Stimulated activated naive CD8-positive, alpha-beta T cell treated with anti-CD3 and anti-CD28 coated beads, Interleukin-15, amount 100 ng/mL, for 72 hours (primary cell): ENCODE results near the gene RPTOR.
A peak's percentile ranks its signal among the peaks of the same experiment; 100 is the strongest.

Experiments used
- ATAC-seq: fragments of 150-1000 bp; cut with Tn5 transposase; 2 replicates; pipeline ENCODE4 v1.10.0; 2021; ENCODE audit warnings: mild to moderate bottlenecking, moderate library complexity
- DNase-seq, 2 donors: peaks; one replicate each; pipeline ENCODE4 v3.0.0; 2021 to 2022
- H3K27ac Mint-ChIP-seq, 2 donors: one replicate each; pipeline ENCODE4 v1.8.0; 2022; ENCODE audit warnings: mild to moderate bottlenecking in 2 of 2, mixed read lengths in 2 of 2, moderate library complexity in 2 of 2
- H3K27me3 Mint-ChIP-seq: one replicate; pipeline ENCODE4 v1.8.0; 2022; ENCODE audit warnings: mixed read lengths
- H3K4me1 Mint-ChIP-seq: one replicate; pipeline ENCODE4 v1.8.0; 2022; ENCODE audit warnings: mild to moderate bottlenecking, mixed read lengths
- H3K4me3 Mint-ChIP-seq, 2 donors: one replicate each; pipeline ENCODE4 v1.8.0; 2022; ENCODE audit warnings: mild to moderate bottlenecking in 2 of 2, mixed read lengths in 2 of 2, moderate library complexity in 1 of 2
- H3K9me3 Mint-ChIP-seq, 2 donors: one replicate each; pipeline ENCODE4 v1.8.0; 2022; ENCODE audit warnings: mixed read lengths in 2 of 2

RPTOR gene

GRCh38 chr17:80853076-80853475, 308.4 kb downstream of the RPTOR start:
- Mint-ChIP-seq H3K9me3 (no peaks in the 10 kb centered on the region), H3K27me3 (no peaks in the 10 kb centered on the region), H3K27ac (peak overlapping the region in 1 of 2 donors; percentile 76), H3K4me1 (peaks cover 95% of the 10 kb centered on the region), H3K4me3 (no peak overlapping the region)
- ATAC-seq (no peak), DNase-seq (no peak)

- Mint-ChIP-seq H3K27ac (peak overlapping the region in 1 of 2 donors; percentile 54), H3K4me3 (no peak overlapping the region), H3K4me1 (peaks cover 95% of the 10 kb centered on the region), H3K9me3 (no peaks in the 10 kb centered on the region), H3K27me3 (no peaks in the 10 kb centered on the region)
- ATAC-seq = no peak
- DNase-seq = no peak
These were observed 309.6 kb downstream of the RPTOR start for GRCh38 chr17:80854220-80854619.

DNA sequence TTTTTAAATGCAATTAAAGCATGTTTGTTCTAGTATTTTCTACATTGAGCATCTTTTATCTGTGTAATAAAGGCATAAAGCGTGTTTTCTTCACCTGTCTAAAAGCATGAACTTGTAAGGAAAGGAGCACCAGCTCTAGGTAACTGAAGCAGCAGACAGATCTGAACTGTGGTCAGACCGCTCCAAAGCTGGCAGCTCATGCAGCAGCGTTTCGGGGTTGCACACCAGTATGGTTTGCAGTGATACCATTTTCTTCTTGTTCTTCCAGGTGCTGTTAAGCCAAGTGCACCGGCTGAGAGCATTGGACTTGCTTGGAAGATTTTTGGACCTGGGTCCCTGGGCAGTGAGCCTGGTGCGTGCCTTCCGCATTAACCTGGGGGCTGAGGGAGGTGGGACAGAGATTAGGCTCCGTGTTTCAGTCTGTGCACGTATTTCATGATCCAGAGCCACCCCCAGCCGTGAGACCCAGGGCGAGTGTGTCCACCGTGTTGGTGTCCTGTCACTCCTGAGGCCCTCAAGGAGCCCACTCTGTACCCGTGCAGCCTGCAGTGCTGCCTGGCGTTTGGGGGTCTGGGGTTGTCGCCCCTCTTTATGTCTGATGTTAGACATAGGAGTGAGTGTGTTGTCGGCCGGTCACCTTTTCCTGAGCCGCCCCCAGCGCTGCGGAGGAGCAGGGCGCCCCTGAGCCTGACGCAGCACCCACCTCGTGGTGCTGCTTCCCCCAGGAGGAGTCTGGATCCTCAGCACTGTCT, 310.7 kb downstream of the RPTOR start:
- DNase-seq = no peak
- no peaks in the 10 kb centered on the region for H3K9me3 Mint-ChIP-seq
- H3K27me3 Mint-ChIP-seq = no peaks in the 10 kb centered on the region
- peak overlapping the region; percentile 42 to 56 for H3K4me3 Mint-ChIP-seq
- ATAC-seq = no peak
- H3K27ac Mint-ChIP-seq = peak overlapping the region; percentile 98 to 100
- H3K4me1 Mint-ChIP-seq = peaks cover 95% of the 10 kb centered on the region

- H3K4me3 Mint-ChIP-seq = peak overlapping the region; percentile 62 to 72
- no peaks in the 10 kb centered on the region for H3K27me3 Mint-ChIP-seq
- H3K9me3 Mint-ChIP-seq = no peaks in the 10 kb centered on the region
- peak overlapping the region; percentile 98 to 100 for H3K27ac Mint-ChIP-seq
- DNase-seq (peak; percentile 81 to 93), ATAC-seq (peak; percentile 100)
- H3K4me1 Mint-ChIP-seq = peaks cover 95% of the 10 kb centered on the region
These were observed 311.6 kb downstream of the RPTOR start for GRCh38 chr17:80855948-80856862.

- Mint-ChIP-seq H3K4me3 (peak overlapping the region; percentile 62 to 72), H3K27me3 (no peaks in the 10 kb centered on the region), H3K4me1 (peaks cover 95% of the 10 kb centered on the region), H3K9me3 (no peaks in the 10 kb centered on the region), H3K27ac (peak overlapping the region; percentile 98 to 100)
- DNase-seq (peak; percentile 25 to 30), ATAC-seq (peak; percentile 49)
These were observed 312.5 kb downstream of the RPTOR start for GRCh38 chr17:80856863-80857755.

DNA sequence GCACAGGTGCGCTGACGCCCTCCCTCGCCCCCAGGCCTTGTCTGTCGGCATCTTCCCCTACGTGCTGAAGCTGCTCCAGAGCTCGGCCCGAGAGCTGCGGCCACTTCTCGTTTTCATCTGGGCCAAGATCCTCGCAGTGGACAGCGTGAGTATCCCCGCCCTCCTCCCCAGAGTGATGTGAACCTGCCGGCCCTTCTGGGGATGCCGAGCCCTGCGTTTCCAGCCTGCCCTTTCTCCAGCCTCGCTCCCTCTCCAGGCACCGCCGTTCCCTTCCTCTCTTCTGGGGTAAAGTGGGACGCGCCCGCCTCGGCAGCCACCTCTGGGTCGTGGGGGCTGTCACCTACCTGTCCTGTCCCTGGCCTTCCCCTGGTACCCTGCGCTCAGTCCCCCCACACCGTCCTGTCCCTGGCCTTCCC, 313.1 kb downstream of the RPTOR start:
- DNase-seq = no peak
- Mint-ChIP-seq H3K9me3 (peaks cover 0 to 5% of the 10 kb centered on the region in 2 donors), H3K27me3 (no peaks in the 10 kb centered on the region), H3K27ac (peak overlapping the region; percentile 98 to 100), H3K4me1 (peaks cover 95% of the 10 kb centered on the region), H3K4me3 (peak overlapping the region; percentile 54 to 57)
- no peak for ATAC-seq

- peak overlapping the region; percentile 54 to 57 for H3K4me3 Mint-ChIP-seq
These were observed 313.8 kb downstream of the RPTOR start for GRCh38 chr17:80858301-80859001.

DNA sequence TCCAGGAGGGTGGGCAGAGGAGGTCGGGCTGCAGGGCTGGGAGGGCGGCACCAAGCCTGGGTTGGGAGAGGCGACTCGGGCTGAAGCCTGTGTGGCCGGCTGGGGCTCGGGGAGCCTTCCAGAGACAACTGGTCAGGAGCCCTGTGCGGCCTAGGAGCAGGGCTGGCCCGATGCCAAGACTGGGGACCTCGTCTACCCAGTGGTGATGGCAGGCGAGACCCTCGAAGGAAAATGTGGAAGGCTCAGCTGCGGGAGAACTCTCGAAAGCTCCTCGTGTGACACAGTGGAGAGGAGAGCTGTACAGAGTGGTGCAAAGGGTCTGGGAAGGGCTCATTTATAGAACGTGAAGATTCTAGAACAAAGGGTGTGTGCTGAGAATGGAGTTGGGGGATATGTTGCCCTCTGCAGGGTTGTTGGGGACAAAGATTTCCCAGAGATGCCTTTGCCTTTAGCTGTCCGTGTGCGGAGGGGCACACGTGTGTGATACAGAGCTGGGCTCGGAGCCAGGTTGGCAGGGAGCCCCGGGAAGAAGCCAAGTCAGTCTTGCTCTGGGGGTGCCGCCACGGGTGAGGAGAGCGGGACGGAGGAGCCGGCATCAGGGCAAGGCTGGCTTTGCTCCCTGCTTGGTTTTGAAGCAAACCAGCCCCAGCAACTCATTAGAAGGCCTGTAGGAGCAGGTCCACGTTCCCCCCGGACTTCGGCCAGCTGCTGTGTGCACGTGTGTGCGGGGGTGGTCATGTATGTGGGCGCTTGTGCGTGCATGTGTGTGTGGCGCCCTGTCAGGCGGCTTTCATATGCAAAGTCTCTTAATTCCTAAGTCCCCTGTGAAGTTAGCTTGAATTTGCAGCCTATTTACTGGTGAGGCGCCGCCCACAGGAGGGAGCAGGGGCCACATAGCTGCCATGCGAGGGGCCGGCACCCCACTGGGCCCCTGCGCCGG, 314.6 kb downstream of the RPTOR start:
- Mint-ChIP-seq H3K4me1 (peaks cover 100% of the 10 kb centered on the region), H3K27ac (peak overlapping the region; percentile 98 to 100), H3K9me3 (peaks cover 13 to 19% of the 10 kb centered on the region in 2 donors), H3K27me3 (no peaks in the 10 kb centered on the region), H3K4me3 (peak overlapping the region; percentile 9 to 62)
- no peak for ATAC-seq
- DNase-seq = no peak

More at GRCh38 chr17:80858301-80859001, 313.8 kb downstream of the RPTOR start:
- DNase-seq (no peak), ATAC-seq (no peak)
- peaks cover 4 to 12% of the 10 kb centered on the region in 2 donors for H3K9me3 Mint-ChIP-seq
- peaks cover 95% of the 10 kb centered on the region for H3K4me1 Mint-ChIP-seq
- no peaks in the 10 kb centered on the region for H3K27me3 Mint-ChIP-seq
- H3K27ac Mint-ChIP-seq = peak overlapping the region; percentile 98 to 100

GRCh38 chr17:80860101-80860671, 315.5 kb downstream of the RPTOR start:
- ATAC-seq (no peak), DNase-seq (no peak)
- peaks cover 15 to 22% of the 10 kb centered on the region in 2 donors for H3K9me3 Mint-ChIP-seq
- no peaks in the 10 kb centered on the region for H3K27me3 Mint-ChIP-seq
- H3K4me1 Mint-ChIP-seq = peaks cover 96% of the 10 kb centered on the region
- peak overlapping the region; percentile 86 to 89 for H3K27ac Mint-ChIP-seq
- no peak overlapping the region for H3K4me3 Mint-ChIP-seq

GRCh38 chr17:80860703-80861417, 316.2 kb downstream of the RPTOR start:
- Mint-ChIP-seq H3K27ac (peak overlapping the region; percentile 89 to 94), H3K9me3 (peaks cover 15 to 22% of the 10 kb centered on the region in 2 donors), H3K27me3 (no peaks in the 10 kb centered on the region), H3K4me3 (peak overlapping the region; percentile 66 to 69), H3K4me1 (peaks cover 96% of the 10 kb centered on the region)
- ATAC-seq = no peak
- no peak for DNase-seq

- Mint-ChIP-seq H3K27ac (peak overlapping the region; percentile 89 to 94), H3K4me1 (peaks cover 94% of the 10 kb centered on the region), H3K9me3 (peaks cover 15 to 22% of the 10 kb centered on the region in 2 donors), H3K4me3 (peak overlapping the region; percentile 66 to 69), H3K27me3 (no peaks in the 10 kb centered on the region)
- ATAC-seq = no peak
- no peak for DNase-seq
These were observed 316.8 kb downstream of the RPTOR start for GRCh38 chr17:80861418-80861815.

DNA sequence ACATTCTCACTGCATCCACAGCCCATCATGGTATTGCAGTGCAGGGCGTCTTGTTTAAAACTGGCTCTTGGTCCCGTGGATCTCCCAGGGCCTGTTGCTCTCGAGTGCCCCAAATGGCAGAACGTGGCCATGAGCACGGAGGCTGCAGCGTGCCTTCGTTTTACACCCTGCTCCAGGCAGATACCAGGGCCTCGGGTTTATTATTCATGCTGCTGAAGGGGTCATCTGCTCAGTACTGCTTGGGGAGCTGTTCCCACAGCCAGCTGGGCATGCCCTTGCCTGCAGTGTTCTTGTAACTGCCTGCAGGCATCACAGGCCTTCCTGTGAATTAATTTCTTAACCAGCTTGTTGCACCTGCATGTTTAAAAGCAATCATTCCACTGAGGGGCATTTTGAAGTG, 317.3 kb downstream of the RPTOR start:
- H3K4me1 Mint-ChIP-seq = peaks cover 91% of the 10 kb centered on the region
- no peaks in the 10 kb centered on the region for H3K27me3 Mint-ChIP-seq
- DNase-seq (peak; percentile 49 to 56), ATAC-seq (peak; percentile 67)
- peak overlapping the region; percentile 60 to 89 for H3K27ac Mint-ChIP-seq
- H3K9me3 Mint-ChIP-seq = peaks cover 15 to 22% of the 10 kb centered on the region in 2 donors
- H3K4me3 Mint-ChIP-seq = peak overlapping the region in 1 of 2 donors; percentile 66

DNA sequence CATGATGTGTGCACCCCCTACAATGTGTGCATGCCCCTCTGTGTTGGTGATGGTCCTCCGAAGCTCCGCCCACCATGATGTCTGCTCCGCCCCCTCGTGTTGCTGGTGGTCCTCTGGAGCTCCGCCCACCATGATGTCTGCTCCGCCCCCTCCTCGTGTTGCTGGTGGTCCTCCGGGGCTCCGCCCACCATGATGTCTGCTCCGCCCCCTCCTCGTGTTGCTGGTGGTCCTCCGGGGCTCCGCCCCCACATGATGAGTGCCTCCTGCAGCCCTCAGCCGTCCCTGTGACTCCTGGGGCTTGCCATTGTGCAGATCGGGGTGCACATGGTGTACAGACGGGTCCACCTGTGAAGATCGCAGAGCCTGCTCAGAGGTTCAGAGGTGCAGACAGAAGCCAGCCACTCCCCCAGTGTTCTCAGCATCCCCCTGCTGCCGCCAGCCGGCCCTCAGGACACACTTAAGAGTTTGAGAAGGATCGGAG, 317.9 kb downstream of the RPTOR start:
- no peak overlapping the region for H3K4me3 Mint-ChIP-seq
- DNase-seq = no peak
- H3K9me3 Mint-ChIP-seq = peaks cover 15 to 22% of the 10 kb centered on the region in 2 donors
- peak overlapping the region; percentile 62 to 89 for H3K27ac Mint-ChIP-seq
- no peak for ATAC-seq
- no peaks in the 10 kb centered on the region for H3K27me3 Mint-ChIP-seq
- peaks cover 87% of the 10 kb centered on the region for H3K4me1 Mint-ChIP-seq
